HG02763 (cell line): ENCODE measurements around the gene ZNF215.
"Not testable (repeated sequence)": the region's sequence is repeated elsewhere in the genome, so short reads cannot be mapped to it uniquely, and the experiment has no call there.

ENCODE experiments used
- ATAC-seq: cut with Tn5 transposase; IDR thresholded peaks from one replicate; pipeline ENCODE4 v1.9.1; 2021; ENCODE audit warnings: mild to moderate bottlenecking, moderate library complexity; ENCODE audit not compliant: unreplicated experiment

ZNF215 gene

DNA sequence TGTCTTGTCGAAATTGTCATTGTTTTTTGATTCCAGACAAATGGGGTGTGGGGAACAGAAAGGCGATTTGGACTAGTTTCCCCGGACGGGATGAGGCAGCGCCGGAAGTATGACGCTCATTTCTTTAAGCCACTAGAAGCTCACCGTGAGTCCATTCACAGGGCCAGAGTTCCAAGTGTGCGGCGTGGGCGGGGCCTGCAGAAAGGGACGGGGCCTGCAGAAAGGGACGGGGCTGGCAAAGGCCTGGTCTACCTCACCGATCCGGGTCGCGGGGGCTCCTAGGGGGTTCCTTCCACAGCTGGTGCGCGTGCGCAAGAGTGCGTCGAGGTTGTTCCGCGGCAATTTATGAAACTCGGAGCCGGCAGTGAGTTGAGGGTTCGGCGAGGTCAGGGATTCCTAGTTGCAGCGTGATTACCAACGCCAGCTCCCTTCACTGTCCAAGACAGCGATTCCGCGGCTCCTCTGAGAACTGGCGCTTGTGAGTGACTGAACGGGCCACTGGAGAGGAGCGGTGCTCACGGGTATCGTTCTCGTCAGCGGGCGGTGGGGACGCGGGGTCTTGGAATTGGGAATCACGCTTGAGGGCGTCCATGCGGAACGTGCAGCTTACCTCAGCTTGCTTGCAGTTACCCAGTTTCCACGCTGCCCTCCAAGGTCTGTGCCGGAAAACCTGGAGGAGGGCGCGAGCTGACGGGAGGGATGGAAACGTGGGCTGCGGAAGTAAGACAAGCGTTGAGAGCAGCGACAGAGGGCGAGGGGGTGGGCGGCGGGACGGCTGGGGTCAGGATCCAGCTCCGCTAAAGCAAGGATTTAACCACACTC, at the start of gene ZNF215:
Gene ZNF215 (plus strand): TSS at position 219 of the 822 bp plus-strand sequence. CDS start 5,847 bp downstream, outside the sequence.
- ATAC-seq: peak; percentile 54

DNA sequence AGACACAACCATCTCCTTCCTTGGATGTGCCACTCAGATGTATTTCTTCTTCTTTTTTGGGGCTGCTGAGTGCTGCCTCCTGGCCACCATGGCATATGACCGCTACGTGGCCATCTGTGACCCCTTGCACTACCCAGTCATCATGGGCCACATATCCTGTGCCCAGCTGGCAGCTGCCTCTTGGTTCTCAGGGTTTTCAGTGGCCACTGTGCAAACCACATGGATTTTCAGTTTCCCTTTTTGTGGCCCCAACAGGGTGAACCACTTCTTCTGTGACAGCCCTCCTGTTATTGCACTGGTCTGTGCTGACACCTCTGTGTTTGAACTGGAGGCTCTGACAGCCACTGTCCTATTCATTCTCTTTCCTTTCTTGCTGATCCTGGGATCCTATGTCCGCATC, 49.3 kb upstream of the ZNF215 start:
- no peak for ATAC-seq

DNA sequence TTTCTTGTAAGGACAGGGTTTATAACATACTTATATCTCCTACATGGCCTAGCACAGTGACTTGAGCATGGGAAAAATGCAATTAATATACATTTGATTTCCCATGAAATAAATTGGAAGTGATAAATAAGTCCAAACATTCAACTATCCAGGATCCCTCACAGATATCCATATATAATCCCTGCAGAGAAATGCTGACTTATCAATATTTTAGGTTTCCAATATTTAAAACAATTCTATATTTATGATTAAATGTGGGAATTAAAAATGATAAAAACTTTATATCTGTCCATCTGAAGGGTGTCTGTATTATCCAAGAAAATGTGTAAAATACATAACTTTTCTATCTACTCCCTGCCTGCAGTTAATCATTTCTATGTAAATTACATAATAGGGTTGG, 43.5 kb upstream of the ZNF215 start:
- ATAC-seq: no peak

DNA sequence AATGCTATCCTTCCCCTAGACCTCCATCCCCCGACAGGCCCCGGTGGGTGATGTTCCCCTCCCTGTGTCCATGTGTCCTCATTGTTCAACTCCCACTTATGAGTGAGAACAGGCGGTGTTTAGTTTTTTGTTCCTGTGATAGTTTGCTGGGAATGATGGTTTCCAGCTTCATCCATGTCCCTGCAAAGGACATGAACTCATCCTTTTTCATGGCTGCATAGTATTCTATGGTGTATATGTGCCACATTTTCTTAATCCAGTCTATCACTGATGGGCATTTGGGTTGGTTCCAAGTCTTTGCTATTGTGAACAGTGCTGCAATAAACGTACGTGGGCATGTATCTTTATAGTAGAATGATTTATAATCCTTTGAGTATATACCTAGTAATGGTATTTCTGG, 38.5 kb upstream of the ZNF215 start:
- ATAC-seq: not testable (repeated sequence)

DNA sequence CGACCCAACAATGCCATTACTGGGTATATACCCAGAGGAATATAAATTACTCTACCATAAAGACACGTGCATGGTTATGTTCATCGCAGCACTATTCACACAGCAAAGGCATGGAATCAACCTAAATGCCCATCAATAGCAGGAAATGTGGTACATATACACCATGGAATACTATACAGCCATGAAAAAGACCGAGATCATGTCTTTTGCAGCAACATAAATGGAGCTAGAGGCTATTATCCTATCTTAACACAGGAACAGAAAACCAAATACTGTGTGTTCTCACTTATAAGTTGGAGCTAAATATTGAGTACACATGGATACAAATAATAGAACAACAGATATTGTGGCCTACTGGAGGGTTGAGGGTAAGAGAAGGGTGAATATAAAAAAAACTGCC, 37.4 kb upstream of the ZNF215 start:
- ATAC-seq: no peak

DNA sequence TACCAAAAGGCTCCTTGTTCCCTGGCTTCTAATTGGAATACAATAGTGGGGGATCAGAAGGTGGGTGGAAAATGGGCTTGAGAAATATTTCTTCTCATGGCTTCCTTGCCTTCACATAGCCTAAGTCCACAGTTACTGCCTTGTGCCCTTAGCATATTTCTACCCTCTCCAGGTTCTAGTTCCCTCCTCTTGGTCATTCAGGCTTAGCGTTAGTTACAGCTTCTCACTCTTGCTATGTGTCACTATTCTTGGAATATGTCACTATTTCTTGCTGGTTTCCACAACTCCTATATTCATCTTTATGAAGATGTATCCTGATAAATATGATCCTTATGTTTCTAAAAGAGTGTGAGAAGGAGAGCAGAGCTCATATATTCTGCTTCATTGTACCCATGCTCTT, 36.4 kb upstream of the ZNF215 start:
- no peak for ATAC-seq

DNA sequence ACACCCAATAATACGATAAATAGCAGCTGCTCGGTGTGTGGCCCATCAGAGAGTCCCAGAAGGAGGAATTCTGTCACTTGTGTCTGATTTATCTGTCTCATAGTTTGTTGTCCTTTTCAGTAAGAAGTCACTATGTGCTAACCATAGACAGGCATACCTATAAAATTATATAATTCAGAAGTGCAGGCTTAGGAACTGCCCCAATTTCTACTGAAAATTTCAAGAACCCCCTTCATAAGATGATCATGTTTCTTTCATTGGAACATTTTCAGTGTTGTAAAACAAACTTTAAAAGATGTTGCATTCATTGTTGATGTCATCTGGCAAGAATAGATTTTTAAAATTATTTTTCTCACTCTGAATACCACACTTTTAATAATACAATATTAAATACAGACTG, 33.8 kb upstream of the ZNF215 start, which contains the start of gene OR2D2:
Gene OR2D2 (minus strand): TSS at position 101 of the 400 bp plus-strand sequence. CDS start 0 bp downstream, at position 101.
- no peak for ATAC-seq

DNA sequence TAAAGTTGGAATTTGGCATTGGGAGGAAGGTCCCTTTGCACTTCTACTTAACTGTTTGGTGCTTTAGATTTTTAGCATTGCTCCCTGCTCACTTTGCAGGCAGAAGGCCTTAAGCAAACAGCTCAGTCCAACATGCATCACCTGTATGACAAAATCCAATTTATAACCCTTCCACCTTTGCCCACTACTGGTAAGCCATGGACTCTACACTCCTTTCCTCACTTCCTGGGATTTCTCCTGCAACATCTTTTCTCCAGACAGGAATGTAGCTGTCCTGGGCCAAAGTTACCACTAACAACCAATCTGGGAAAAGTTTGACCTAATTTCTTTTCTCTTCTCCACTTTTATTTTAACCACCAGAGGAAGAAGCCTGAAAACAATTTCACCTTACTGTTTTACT, 32.1 kb upstream of the ZNF215 start:
- no peak for ATAC-seq

DNA sequence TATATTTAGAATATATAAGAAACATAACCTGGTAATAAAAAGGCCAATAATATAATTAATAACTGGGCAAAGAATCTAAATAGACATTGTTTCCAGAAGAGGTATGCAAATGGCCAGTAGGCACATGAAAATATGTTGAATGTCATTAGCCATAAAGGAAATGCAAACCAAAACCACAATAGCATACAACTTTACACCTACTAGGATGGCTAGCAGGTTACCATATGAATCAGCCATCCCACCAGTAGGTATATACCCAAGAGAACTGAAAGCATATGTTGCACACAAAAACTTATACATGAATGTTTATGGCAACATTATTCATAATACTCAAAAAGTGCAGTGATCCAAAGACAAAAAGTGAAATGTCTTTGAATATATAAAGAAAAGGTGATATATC, 31.2 kb upstream of the ZNF215 start:
- peak; percentile 75 for ATAC-seq

DNA sequence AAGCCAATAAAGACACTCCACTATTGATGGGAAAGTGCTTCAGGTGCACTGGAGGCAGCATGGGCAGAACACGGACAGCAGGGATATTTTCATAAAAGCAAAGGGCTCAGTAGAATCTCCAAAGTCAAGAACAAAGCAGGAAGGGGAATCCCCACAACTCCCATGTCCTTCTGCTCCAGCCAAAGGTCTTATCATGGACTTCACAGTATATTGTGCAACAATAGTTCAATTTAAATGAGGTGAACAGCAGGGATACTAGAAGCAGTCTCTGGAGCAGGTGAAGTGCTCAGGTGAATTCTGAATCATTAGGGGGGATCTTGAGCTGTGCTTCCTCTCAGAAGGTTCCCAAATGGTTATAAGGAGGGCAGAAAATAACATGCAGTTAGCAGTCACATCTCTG, 27.3 kb upstream of the ZNF215 start:
- no peak for ATAC-seq

DNA sequence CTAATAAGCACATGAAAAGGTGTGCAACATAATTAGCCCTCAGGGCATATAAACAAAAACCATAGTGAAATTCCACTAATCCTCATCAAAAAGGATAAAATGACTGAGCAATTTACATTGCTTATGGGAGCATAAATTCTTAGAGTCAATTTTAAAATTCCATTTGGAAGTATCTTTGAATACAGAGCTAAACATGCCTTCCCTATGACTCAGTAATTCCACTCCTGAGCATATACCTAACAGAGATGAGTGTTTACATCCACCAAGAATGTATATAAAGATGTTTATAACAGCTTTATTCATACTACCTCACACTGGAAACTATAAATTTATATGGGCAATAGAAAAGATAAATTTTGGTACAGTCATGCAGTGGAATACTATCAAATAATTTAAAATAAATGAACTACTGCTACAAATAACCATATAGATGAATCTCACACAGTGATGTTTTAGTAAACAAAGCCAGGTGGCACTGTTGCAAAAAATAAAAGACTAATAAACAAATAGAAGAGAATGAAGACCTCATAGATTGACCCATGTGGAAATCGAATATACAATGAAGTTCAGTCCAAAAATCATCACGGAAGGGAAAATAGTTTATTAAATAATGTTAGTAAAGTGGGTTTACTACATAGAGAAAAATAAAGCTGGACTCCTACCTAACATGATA, 25.8 kb upstream of the ZNF215 start:
- ATAC-seq: no peak

DNA sequence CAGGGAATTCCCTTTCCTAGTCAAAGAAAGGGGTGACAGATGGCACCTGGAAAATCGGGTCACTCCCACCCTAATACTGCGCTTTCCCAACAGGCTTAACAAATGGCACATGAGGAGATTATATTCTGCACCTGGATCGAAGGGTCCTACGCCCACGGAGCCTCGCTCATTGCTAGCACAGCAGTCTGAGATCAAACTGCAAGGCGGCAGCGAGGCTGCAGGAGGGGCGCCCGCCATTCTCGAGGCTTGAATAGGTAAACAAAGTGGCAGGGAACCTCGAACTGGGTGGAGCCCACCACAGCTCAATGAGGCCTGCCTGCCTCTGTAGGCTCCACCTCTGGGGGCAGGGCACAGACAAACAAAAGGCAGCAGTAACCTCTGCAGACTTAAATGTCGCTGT, 21.4 kb upstream of the ZNF215 start:
- not testable (repeated sequence) for ATAC-seq

DNA sequence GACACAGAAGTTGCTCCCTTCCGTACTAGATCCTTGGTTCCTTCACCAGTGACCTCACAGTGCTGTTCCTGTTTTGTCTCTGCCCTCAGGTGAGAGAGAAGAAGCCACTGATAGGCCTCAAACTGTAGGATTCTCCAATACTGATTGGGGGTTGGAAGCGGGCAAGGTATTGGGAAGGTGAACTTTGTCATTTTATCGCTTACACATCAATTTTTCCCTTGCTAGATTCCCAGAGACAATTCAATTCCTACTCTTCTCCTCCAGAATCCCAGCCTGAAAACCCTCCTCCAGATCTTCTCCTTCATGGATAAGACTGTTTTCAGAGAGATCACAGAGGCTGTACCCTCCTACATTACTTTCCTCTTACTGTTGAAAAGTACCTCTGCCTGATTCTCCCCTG, 14.8 kb upstream of the ZNF215 start:
- no peak for ATAC-seq

DNA sequence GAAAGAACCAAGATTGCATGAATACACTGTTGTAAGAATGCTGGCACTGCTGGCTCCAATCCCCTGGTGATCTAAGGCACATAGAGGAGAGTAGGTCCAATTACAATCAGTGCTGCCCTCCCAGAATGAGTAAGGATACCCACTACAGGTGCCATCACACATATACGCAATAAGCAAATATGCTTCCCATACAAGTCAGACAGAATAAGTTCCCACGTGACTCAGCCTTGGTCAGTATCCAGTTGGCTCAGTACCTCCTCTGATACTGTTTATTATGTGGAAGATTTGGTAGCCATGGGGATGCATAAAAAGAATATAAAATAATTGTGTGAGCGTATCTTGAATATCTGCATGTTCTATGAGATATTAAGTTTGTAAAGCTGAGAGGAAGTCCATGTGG, 14.3 kb upstream of the ZNF215 start:
- ATAC-seq: no peak

DNA sequence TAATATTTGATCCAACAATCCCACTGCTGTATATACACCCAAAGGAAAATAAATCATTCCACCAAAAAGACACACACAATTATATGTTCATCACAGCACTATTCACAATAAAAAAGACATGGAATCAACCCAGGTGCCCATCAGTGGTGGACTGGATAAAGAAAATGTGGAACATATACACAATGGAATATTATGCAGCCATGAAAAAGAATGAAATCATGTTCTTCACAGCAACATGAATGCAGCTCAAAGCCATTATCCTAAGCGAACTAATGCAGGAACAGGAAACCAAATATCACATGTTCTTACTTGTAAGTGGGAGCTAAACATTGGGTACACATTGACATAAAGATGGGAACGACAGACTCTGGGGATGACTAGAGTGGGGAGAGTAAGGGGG, 6.5 kb upstream of the ZNF215 start:
- no peak for ATAC-seq

DNA sequence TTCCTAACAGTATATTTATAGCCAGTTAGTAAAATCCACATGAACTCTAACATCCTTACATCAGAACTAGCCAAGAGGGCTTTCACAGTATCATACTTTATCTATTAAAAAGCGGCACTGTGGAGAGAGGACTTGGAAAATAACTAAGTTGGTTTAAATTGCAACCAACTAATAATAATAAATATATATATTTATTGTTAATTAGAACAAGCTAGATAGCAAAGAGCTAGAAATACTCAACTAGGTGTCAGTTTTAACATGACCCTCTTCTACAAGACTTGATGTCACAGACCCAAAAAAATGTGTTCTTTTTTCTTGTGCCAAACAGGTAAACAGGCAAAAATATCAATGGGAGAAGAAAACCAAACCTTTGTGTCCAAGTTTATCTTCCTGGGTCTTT, 5.5 kb upstream of the ZNF215 start, which contains the start of gene OR2D3:
Gene OR2D3 (plus strand): TSS at position 301 of the 400 bp plus-strand sequence. CDS start 0 bp downstream, at position 301.
- ATAC-seq: no peak

DNA sequence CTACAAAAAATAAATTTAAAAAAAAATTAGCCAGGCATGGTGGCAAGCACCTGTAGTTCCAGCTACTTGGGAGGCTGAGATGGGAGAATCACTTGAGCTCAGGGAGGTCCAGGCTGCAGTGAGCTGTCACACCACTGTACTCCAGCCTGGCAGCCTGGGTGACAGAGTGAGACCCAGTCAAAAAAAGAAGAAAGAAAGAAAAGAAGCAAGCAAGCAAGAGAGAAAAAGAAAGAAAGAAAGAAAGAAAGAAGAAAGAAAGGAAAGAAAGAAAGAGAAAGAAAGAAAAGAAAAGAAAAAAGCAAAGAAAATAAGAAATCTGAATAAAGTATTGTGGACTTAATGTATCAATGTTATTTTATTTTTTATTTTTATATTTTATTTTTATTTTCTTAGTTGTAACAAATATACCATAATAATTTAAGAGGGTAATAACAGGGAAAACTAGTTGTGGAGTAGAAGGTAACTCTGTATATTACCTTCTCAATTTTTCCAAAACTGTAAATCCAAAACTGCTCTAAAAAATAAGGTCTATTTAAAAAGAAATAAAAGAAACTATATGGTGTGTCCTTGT, 1.1 kb upstream of the ZNF215 start:
- no peak for ATAC-seq

DNA sequence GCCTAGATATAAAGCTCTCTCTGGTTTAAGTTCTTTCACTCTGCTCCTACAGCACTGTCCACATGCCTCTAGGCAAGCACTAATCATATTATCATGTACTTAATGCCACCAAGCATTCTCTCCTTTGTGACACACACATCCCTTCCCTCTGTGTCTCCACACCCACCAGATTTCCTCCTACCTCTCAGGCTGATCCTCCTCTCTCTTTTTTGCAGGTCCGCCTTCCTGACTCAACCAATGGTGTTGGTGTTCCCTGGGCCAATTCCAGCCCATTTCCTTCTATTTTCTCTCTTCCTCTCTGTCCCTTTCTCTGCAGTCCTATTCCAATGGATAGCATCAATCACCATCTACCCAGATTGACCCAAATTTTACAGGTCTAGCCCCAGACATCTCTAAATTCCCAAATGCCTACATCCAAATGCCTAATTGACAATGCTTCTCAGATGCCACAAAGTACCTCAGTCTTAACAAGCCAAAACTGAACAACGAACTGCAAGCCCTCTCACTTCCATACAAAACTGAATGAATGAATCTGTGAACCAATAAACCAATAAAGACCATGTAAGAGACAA, 504 bp upstream of the ZNF215 start:
- no peak for ATAC-seq

DNA sequence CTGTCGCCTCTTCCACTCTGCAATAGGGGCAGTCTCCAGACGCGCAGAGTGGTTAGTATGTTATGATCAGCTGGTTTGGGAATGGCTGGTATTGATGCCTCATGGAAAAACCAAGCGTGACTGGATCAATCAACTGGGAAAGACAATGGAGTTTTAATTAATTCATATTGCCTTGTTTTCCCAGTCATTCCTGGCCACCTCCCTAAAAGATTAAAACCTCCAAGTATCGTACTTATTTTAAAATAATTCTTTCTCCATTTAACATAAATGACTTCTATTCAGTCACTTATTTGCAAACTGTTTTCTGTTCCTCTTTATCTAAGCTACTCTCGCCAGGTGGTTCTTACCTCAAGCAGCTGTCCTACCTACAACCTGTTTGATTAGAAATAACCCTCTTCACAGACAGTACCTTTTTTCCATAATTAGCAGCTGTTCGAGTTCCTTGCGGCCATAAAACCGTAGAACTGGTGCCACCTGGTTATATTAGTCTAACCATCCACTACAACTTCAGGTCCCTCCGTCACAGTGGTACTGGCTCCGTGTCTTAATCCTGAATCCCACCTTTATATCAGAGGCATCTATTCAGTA, 898 bp downstream of the ZNF215 start:
- peak; percentile 68 for ATAC-seq

DNA sequence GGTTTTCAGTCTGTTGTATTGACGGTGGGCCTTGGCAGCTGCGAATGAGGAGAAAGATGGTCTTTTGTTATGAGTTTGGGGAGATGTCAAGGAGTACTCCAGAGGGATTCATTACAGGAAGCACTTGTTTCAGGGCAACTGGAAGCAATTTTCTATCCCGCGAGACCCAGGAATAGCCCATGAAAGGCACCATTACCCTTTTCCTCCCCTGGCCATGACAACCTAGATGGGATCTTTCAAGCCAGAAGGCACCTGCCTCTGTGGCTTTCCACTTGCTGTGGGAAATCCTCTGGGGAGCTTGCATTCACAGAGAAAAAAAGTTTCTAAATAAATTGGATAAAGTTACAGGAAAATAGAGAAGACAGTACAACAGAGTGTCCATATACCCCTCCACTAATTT, 2.7 kb downstream of the ZNF215 start:
- no peak for ATAC-seq

DNA sequence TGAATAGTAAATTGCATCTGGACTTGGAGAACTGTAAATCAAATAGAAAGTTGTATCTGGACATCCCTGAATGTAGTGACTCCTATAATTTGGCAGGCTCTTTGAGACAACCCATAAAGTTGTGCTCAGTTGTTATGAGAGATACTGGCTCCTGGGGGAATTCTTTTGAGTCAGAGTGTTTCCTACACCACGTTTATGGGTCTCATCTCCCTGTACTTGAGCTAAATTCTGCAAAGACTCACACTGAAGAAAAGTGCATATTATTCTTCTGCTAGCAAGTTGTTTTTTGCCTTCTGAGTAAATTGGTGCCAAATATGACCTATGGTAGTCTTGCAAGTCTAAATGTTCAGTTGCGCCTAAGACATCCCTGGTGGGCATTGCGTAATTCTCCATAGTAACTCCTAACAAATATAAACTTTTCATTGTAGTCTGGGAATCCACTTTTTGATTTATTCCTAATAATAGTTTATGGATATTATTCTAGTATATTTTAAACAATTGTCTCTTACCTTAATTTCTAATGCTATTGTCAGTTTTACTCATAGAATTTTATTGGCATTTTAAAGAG, 5.0 kb downstream of the ZNF215 start:
- no peak for ATAC-seq
